ENCODE measurements around the gene CUL4A. TPM values are rescaled to one million over a fixed set of nuclear protein-coding genes. Genes with fewer than 3 reads are reported as not detected.

Gene CUL4A
- total and polyA plus RNA-seq, 10 donors, result 24.4 to 99.3 (median 63.9) TPM

DNA sequence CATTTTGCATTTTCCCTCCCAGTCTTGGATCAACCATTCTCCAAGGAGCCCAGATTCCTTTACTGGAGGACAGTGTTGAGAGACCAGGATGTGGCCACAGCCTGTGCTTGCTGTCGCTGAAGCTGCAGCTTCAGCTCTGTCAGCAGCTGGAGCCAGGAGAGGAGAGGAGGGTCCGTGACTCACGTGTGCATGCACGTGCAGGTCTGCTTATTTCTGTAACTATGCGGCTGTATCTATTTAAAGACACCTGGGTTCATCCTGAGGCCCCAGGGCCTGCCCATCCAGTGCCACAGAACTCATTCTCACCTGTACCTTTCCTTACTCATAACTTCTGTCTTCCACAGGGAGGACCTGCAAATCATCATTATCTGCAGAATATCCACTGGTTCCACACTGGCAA is 79.5 kb downstream of the CUL4A start:
- Histone ChIP-seq H3K4me3 (no peak overlapping the region), H3K9me3 (peaks cover 0 to 6% (median 0%) of the 10 kb centered on the region in 8 donors), H3K27ac (no peak overlapping the region), H3K27me3 (replicated peaks in 1 of 7) (peaks cover 0 to 71% (median 8%) of the 10 kb centered on the region in 7 donors), H3K4me1 (peaks cover 0 to 15% (median 8%) of the 10 kb centered on the region in 6 donors), H3K36me3 (no peaks in the 10 kb centered on the region)
- no peak for TF ChIP-seq POLR2A (IDR thresholded peaks at IDR 0.05)
- TF ChIP-seq, protein P1, sequence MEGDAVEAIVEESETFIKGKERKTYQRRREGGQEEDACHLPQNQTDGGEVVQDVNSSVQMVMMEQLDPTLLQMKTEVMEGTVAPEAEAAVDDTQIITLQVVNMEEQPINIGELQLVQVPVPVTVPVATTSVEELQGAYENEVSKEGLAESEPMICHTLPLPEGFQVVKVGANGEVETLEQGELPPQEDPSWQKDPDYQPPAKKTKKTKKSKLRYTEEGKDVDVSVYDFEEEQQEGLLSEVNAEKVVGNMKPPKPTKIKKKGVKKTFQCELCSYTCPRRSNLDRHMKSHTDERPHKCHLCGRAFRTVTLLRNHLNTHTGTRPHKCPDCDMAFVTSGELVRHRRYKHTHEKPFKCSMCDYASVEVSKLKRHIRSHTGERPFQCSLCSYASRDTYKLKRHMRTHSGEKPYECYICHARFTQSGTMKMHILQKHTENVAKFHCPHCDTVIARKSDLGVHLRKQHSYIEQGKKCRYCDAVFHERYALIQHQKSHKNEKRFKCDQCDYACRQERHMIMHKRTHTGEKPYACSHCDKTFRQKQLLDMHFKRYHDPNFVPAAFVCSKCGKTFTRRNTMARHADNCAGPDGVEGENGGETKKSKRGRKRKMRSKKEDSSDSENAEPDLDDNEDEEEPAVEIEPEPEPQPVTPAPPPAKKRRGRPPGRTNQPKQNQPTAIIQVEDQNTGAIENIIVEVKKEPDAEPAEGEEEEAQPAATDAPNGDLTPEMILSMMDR (IDR thresholded peaks at IDR 0.05 in 8 of 11, conservative IDR thresholded peaks at IDR 0.05 in 3 of 11), result no peak
- no peak for TF ChIP-seq POLR2AphosphoS5 (IDR thresholded peaks at IDR 0.05)
- WGBS, 5 donors, result 56 to 74% (median 64%) methylated on average over 5 of the region's 5 CpGs
- DNase-seq, result no peak
- intact Hi-C loops (cut with DNase I; ENCODE audit: low total_unique reads), result no loop called here

DNA sequence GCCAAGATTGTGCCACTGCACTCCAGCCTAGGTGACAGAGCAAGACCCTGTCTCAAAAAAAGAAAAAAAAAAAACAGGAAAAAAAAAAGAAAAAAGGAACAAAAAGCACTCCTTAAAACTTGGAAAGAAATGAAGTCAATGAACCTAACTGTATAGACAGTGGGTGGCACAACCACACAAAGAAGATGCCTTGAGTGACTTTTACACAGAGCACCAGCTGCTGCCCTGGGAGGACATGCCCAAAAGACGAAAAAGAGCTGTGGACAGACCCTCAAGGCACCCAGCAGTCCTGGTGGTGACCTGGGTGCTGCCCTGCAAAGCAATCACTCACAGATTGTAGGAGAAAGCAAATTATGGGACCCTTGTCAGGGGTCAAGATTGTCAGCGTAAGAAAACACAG is 81.7 kb downstream of the CUL4A start:
- H3K27ac ChIP-seq, result no peak overlapping the region
- 70 to 88% (median 75%) methylated on average over 2 of the region's 2 CpGs for WGBS, 5 donors
- peaks cover 0 to 6% (median 0%) of the 10 kb centered on the region in 8 donors for H3K9me3 ChIP-seq
- no peak for DNase-seq
- no peak overlapping the region for H3K4me3 ChIP-seq
- H3K36me3 ChIP-seq, result no peaks in the 10 kb centered on the region
- peaks cover 0 to 74% (median 8%) of the 10 kb centered on the region in 7 donors for H3K27me3 ChIP-seq (replicated peaks in 1 of 7)
- TF ChIP-seq POLR2AphosphoS5 (IDR thresholded peaks at IDR 0.05) (no peak), POLR2A (IDR thresholded peaks at IDR 0.05) (no peak)
- TF ChIP-seq, protein P1 (IDR thresholded peaks at IDR 0.05 in 8 of 11, conservative IDR thresholded peaks at IDR 0.05 in 3 of 11), result no peak
- intact Hi-C loops (cut with DNase I; ENCODE audit: low total_unique reads), result no loop called here
- H3K4me1 ChIP-seq, result peaks cover 0 to 19% (median 11%) of the 10 kb centered on the region in 6 donors

GRCh38 chr13:113292021-113292862 is 82.8 kb downstream of the CUL4A start:
- WGBS, 5 donors, result 5 to 9% (median 5%) methylated on average over 21 to 22 of the region's 22 CpGs
- intact Hi-C loops (cut with DNase I; ENCODE audit: low total_unique reads), result no loop called here
- peaks cover 0 to 68% (median 7%) of the 10 kb centered on the region in 7 donors for H3K27me3 ChIP-seq (replicated peaks in 1 of 7)
- H3K4me1 ChIP-seq, result peaks cover 0 to 25% (median 18%) of the 10 kb centered on the region in 6 donors
- TF ChIP-seq, protein P1 (IDR thresholded peaks at IDR 0.05 in 8 of 11, conservative IDR thresholded peaks at IDR 0.05 in 3 of 11), result no peak
- TF ChIP-seq POLR2A (IDR thresholded peaks at IDR 0.05), result no peak
- TF ChIP-seq POLR2AphosphoS5 (IDR thresholded peaks at IDR 0.05), result no peak
- H3K4me3 ChIP-seq, result peak overlapping the region in 3 of 8 donors; percentile 3 to 53 (median 25)
- H3K27ac ChIP-seq, result no peak overlapping the region
- H3K36me3 ChIP-seq, result no peaks in the 10 kb centered on the region
- no peak for DNase-seq
- H3K9me3 ChIP-seq, result peaks cover 0 to 6% (median 0%) of the 10 kb centered on the region in 8 donors

- H3K36me3 ChIP-seq, result no peaks in the 10 kb centered on the region
- no peak for TF ChIP-seq POLR2AphosphoS5 (IDR thresholded peaks at IDR 0.05)
- TF ChIP-seq, protein P1 (IDR thresholded peaks at IDR 0.05 in 8 of 11, conservative IDR thresholded peaks at IDR 0.05 in 3 of 11), result no peak
- no peak for TF ChIP-seq POLR2A (IDR thresholded peaks at IDR 0.05)
- H3K9me3 ChIP-seq, result no peaks in the 10 kb centered on the region
- intact Hi-C loops (cut with DNase I; ENCODE audit: low total_unique reads), result no loop called here
- H3K4me1 ChIP-seq, result peaks cover 10 to 38% (median 29%) of the 10 kb centered on the region in 6 donors
- DNase-seq, result no peak
- no peak overlapping the region for H3K27ac ChIP-seq
- 81 to 87% (median 86%) methylated on average over 9 of the region's 9 CpGs for WGBS, 5 donors
- peaks cover 0 to 55% (median 7%) of the 10 kb centered on the region in 7 donors for H3K27me3 ChIP-seq (replicated peaks in 1 of 7)
- H3K4me3 ChIP-seq, result no peak overlapping the region
Observed at GRCh38 chr13:113293686-113294085, 84.3 kb downstream of the CUL4A start.
